Epithelial cell of esophagus (primary cell): ENCODE results near the gene C3orf52.

ENCODE experiments used
- DNase-seq: peaks from one replicate; pipeline ENCODE4 v3.0.0; 2010; ENCODE audit warnings: low read depth
- H3K4me3 ChIP-seq: 2 replicates; pipeline ENCODE4 v1.5.1; 2011; ENCODE audit warnings: mild to moderate bottlenecking, low read length, control low read depth
- CTCF ChIP-seq: IDR thresholded peaks from 2 replicates; pipeline ENCODE4 v1.5.1; 2011; ENCODE audit warnings: low read depth, mild to moderate bottlenecking, low read length, control low read depth, inconsistent platforms; ENCODE audit not compliant: insufficient read depth; ENCODE audit errors: missing control alignments

C3orf52 gene

GRCh38 chr3:112132088-112132487, 45.9 kb downstream of the C3orf52 start:
- TF ChIP-seq CTCF = no peak
- H3K4me3 ChIP-seq = no peak overlapping the region
- no peak for DNase-seq

GRCh38 chr3:112132554-112132953, 46.4 kb downstream of the C3orf52 start:
- peak overlapping the region; percentile 42 for H3K4me3 ChIP-seq
- TF ChIP-seq CTCF = no peak
- DNase-seq = no peak

- DNase-seq = peak; percentile 91
- H3K4me3 ChIP-seq = peak within 1 kb of the TSS; percentile 42
- TF ChIP-seq CTCF = no peak
Measured at GRCh38 chr3:112132975-112133448, 46.8 kb downstream of the C3orf52 start, which contains the start of gene GCSAM. Gene GCSAM (minus strand): TSS chr3:112133248. CDS start chr3:112133120, 128 bp downstream.

- TF ChIP-seq CTCF = no peak
- no peak overlapping the region for H3K4me3 ChIP-seq
- no peak for DNase-seq
Measured at GRCh38 chr3:112133626-112134334, 47.6 kb downstream of the C3orf52 start.

- no peak for DNase-seq
- no peak for TF ChIP-seq CTCF
- no peak overlapping the region for H3K4me3 ChIP-seq
Measured at GRCh38 chr3:112134335-112135124, 48.3 kb downstream of the C3orf52 start.

- no peak overlapping the region for H3K4me3 ChIP-seq
- no peak for TF ChIP-seq CTCF
- no peak for DNase-seq
Measured at GRCh38 chr3:112136046-112136445, 49.9 kb downstream of the C3orf52 start.
